HG02798 (cell line): ENCODE data around the gene UACA.
"Not testable (repeated sequence)": the region's sequence is repeated elsewhere in the genome, so short reads cannot be mapped to it uniquely, and the experiment has no call there.

Source experiments
- ATAC-seq: cut with Tn5 transposase; IDR thresholded peaks from one replicate; pipeline ENCODE4 v1.9.1; 2021; ENCODE audit warnings: mild to moderate bottlenecking; ENCODE audit not compliant: unreplicated experiment, poor library complexity

Gene UACA

GRCh38 chr15:70763120-70763949 lies at the start of gene UACA:
Gene UACA (minus strand): TSS chr15:70763558. CDS start chr15:70763407, 151 bp downstream.
- ATAC-seq: peak; percentile 97

- no peak for ATAC-seq
These were observed 49.5 kb upstream of the UACA start for GRCh38 chr15:70812827-70813364.

- ATAC-seq: no peak
These were observed 47.7 kb upstream of the UACA start for GRCh38 chr15:70810916-70811578.

GRCh38 chr15:70806992-70807712 lies 43.8 kb upstream of the UACA start:
- no peak for ATAC-seq

GRCh38 chr15:70804388-70804787 lies 41.0 kb upstream of the UACA start:
- ATAC-seq: not testable (repeated sequence)

GRCh38 chr15:70802629-70803028 lies 39.3 kb upstream of the UACA start:
- no peak for ATAC-seq

- no peak for ATAC-seq
These were observed 37.8 kb upstream of the UACA start for GRCh38 chr15:70801109-70801508.

- ATAC-seq: no peak
These were observed 36.5 kb upstream of the UACA start for GRCh38 chr15:70799667-70800450.

- ATAC-seq: no peak
These were observed 34.1 kb upstream of the UACA start for GRCh38 chr15:70797464-70797863.

GRCh38 chr15:70796516-70797310 lies 33.4 kb upstream of the UACA start:
- no peak for ATAC-seq

- no peak for ATAC-seq
These were observed 31.9 kb upstream of the UACA start for GRCh38 chr15:70795311-70795665.

- ATAC-seq: no peak
These were observed 31.4 kb upstream of the UACA start for GRCh38 chr15:70794596-70795310.

- no peak for ATAC-seq
These were observed 30.3 kb upstream of the UACA start for GRCh38 chr15:70793694-70794093.

- no peak for ATAC-seq
These were observed 28.8 kb upstream of the UACA start for GRCh38 chr15:70792171-70792573.

GRCh38 chr15:70791259-70791658 lies 27.9 kb upstream of the UACA start:
- no peak for ATAC-seq

GRCh38 chr15:70789213-70789612 lies 25.9 kb upstream of the UACA start:
- no peak for ATAC-seq

GRCh38 chr15:70788114-70789049 lies 25.0 kb upstream of the UACA start:
- ATAC-seq: no peak

- no peak for ATAC-seq
These were observed 23.6 kb upstream of the UACA start for GRCh38 chr15:70786996-70787395.
